ENCODE results near the gene PAM16.

DNA sequence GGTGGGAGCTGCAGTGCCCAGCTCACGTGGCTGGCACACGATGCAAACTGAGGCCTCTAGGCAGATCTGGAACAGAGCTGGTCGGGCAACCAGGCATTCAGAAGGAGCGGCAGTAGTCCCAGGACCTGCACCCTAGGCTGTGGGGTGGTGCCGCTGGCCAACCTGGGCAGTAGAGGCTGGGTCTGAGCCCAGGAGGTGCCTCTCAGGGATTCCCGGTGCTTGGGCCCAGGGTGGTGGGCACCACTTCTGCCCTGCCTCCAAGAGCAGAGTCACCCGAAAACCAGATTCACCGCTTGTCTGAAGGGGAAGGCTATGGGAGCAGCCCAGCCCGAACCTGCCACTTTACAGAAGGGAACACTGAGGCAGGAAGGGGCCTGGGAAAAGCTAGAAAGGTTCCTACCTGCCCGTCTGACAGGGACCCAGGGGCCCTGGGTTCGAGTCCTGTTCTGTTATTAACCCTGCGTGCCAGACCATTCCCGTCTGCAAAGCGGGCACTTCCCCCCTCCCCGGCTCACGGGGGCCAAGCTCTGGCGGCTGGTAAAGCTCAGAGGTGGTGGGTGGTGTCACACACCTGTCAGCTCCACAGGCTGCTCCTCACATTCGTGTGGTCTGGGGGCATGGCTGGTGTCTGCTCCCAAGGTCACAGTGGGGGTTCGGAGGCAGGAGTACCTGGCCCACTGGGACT, 18.4 kb downstream of the PAM16 start:
- TF ChIP-seq POLR2A (IDR thresholded peaks at IDR 0.05), result no peak
- TF ChIP-seq POLR2AphosphoS5 (IDR thresholded peaks at IDR 0.05), result no peak
